GM23338 (cell line): ENCODE data around the gene L3MBTL4. TPM values are rescaled to one million over a fixed set of nuclear protein-coding genes. Genes with fewer than 3 reads are reported as not detected.

ENCODE experiments used
- ATAC-seq: fragments of 200-7000 bp; cut with Tn5 transposase; 3 replicates; pipeline ENCODE4 v1.9.1; 2020
- DNase-seq: peaks from one replicate; pipeline ENCODE4 v3.0.0-alpha.2; 2015; ENCODE audit warnings: low spot score
- H2AFZ ChIP-seq: fragments of 200-600 bp; sonication (generic); 2 replicates; pipeline ENCODE4 v1.8.0; 2016; ENCODE audit warnings: antibody characterized with exemption, mild to moderate bottlenecking, moderate library complexity
- H3F3A ChIP-seq: fragments of 200-600 bp; sonication (generic); replicated peaks from 2 replicates; pipeline ENCODE4 v1.8.0; 2017; ENCODE audit warnings: antibody characterized with exemption, mixed run types, low read depth
- H3K27ac ChIP-seq: fragments of 200-600 bp; sonication (generic); 2 replicates; pipeline ENCODE4 v1.6.1; 2016; ENCODE audit warnings: low read depth
- H3K27me3 ChIP-seq: fragments of 200-600 bp; sonication (generic); 2 replicates; pipeline ENCODE4 v1.8.0; 2016; ENCODE audit warnings: mild to moderate bottlenecking, mixed run types, moderate library complexity; ENCODE audit not compliant: insufficient read depth
- H3K36me3 ChIP-seq: fragments of 200-600 bp; sonication (generic); 2 replicates; pipeline ENCODE4 v1.8.0; 2016; ENCODE audit warnings: mild to moderate bottlenecking; ENCODE audit not compliant: insufficient read depth
- H3K4me1 ChIP-seq: fragments of 200-600 bp; sonication (generic); 2 replicates; pipeline ENCODE4 v1.8.0; 2016; ENCODE audit warnings: mild to moderate bottlenecking, moderate library complexity; ENCODE audit not compliant: insufficient read depth
- H3K4me2 ChIP-seq: fragments of 200-600 bp; sonication (generic); 2 replicates; pipeline ENCODE4 v1.7.1; 2017; ENCODE audit warnings: mixed run types
- H3K4me3 ChIP-seq: fragments of 200-600 bp; sonication (generic); 2 replicates; pipeline ENCODE4 v1.6.1; 2016; ENCODE audit warnings: mixed run types
- H3K79me2 ChIP-seq: fragments of 200-600 bp; sonication (generic); replicated peaks from 2 replicates; pipeline ENCODE4 v1.8.0; 2017; ENCODE audit warnings: mild to moderate bottlenecking; ENCODE audit not compliant: insufficient read depth
- H3K9me2 ChIP-seq: fragments of 200-600 bp; sonication (generic); 2 replicates; pipeline ENCODE4 v1.8.0; 2017; ENCODE audit not compliant: insufficient read depth
- H4K20me1 ChIP-seq: fragments of 200-600 bp; sonication (generic); replicated peaks from 2 replicates; pipeline ENCODE4 v1.8.0; 2017; ENCODE audit warnings: mild to moderate bottlenecking; ENCODE audit not compliant: insufficient read depth
- H3K27ac Mint-ChIP-seq: 2 replicates; pipeline ENCODE4 v1.8.0; 2020; ENCODE audit warnings: inconsistent platforms, mild to moderate bottlenecking, moderate library complexity, mixed read lengths
- H3K27me3 Mint-ChIP-seq: 3 replicates; pipeline ENCODE4 v1.8.0; 2022; ENCODE audit warnings: low read depth, mild to moderate bottlenecking, moderate library complexity, mixed read lengths, inconsistent platforms; ENCODE audit not compliant: insufficient read depth, poor library complexity
- H3K36me3 Mint-ChIP-seq: 3 replicates; pipeline ENCODE4 v1.8.0; 2021; ENCODE audit warnings: low read depth, mild to moderate bottlenecking, inconsistent platforms, moderate library complexity, mixed read lengths
- H3K4me1 Mint-ChIP-seq: 3 replicates; pipeline ENCODE4 v1.8.0; 2020; ENCODE audit warnings: mild to moderate bottlenecking, inconsistent platforms, mixed read lengths
- H3K4me3 Mint-ChIP-seq: 3 replicates; pipeline ENCODE4 v1.8.0; 2021; ENCODE audit warnings: moderate library complexity, mild to moderate bottlenecking, inconsistent platforms, mixed read lengths
- H3K9me3 Mint-ChIP-seq: 3 replicates; pipeline ENCODE4 v1.8.0; 2020; ENCODE audit warnings: moderate library complexity, mild to moderate bottlenecking, inconsistent platforms, mixed read lengths
- CREB1 ChIP-seq: fragments of 250-450 bp; sonication (Bioruptor Pico); IDR thresholded peaks from 2 replicates; pipeline ENCODE4 v1.5.0; 2020; ENCODE audit warnings: low read depth, mild to moderate bottlenecking, moderate library complexity
- CTCF ChIP-seq, 2 experiments: fragments of 200-600 bp in 1 of 2; sonication (generic) in 1 of 2; conservative IDR thresholded peaks; 2 replicates each; pipeline versions ENCODE4 v1.5.1 to v1.6.1; 2016 to 2017; ENCODE audit warnings: antibody characterized with exemption in 2 of 2, low read depth in 2 of 2, mild to moderate bottlenecking in 2 of 2, moderate library complexity in 1 of 2
- EZH2 ChIP-seq: fragments of 200-600 bp; sonication (generic); IDR thresholded peaks from one replicate; pipeline ENCODE4 v1.8.0; 2017; ENCODE audit warnings: antibody characterized with exemption, mild to moderate bottlenecking, low read depth; ENCODE audit not compliant: unreplicated experiment
- EZH2phosphoT487 ChIP-seq: fragments of 200-600 bp; sonication (generic); IDR thresholded peaks from one replicate; pipeline ENCODE4 v1.8.1; 2018; ENCODE audit warnings: antibody characterized with exemption; ENCODE audit not compliant: unreplicated experiment
- JUNB ChIP-seq: IDR thresholded peaks from one replicate; pipeline ENCODE4 v1.6.1; 2016; ENCODE audit warnings: antibody characterized with exemption; ENCODE audit not compliant: unreplicated experiment
- NANOG ChIP-seq: IDR thresholded peaks from 2 replicates; pipeline ENCODE4 v1.6.1; 2016; ENCODE audit warnings: antibody characterized with exemption, borderline replicate concordance
- POLR2AphosphoS5 ChIP-seq: IDR thresholded peaks from 2 replicates; pipeline ENCODE4 v1.6.1; 2016; ENCODE audit warnings: antibody characterized with exemption, low read depth
- REST ChIP-seq: IDR thresholded peaks from one replicate; pipeline ENCODE4 v1.6.1; 2018; ENCODE audit warnings: antibody characterized with exemption; ENCODE audit not compliant: unreplicated experiment
- STAT1 ChIP-seq: IDR thresholded peaks from one replicate; pipeline ENCODE4 v1.6.1; 2016; ENCODE audit warnings: antibody characterized with exemption; ENCODE audit not compliant: unreplicated experiment
- ZNF114 ChIP-seq: fragments of 250-450 bp; sonication (Bioruptor Pico); IDR thresholded peaks from 2 replicates; pipeline ENCODE4 v1.5.0; 2020; ENCODE audit warnings: mild to moderate bottlenecking, moderate library complexity
- ZNF331 ChIP-seq: fragments of 250-450 bp; sonication (Bioruptor Pico); IDR thresholded peaks from 2 replicates; pipeline ENCODE4 v1.5.0; 2020; ENCODE audit warnings: low read depth, mild to moderate bottlenecking, moderate library complexity
- polyA plus RNA-seq: library from polyadenylated mRNA; unstranded; fragments of >200 nt; fragmentation: Nextera tagmentation; extraction: Ambion mirVana; gene quantifications from 2 replicates; pipeline ENCODE4 v1.2.1, GENCODE V29; 2016
- total RNA-seq: library from RNA; depleted of rRNA; stranded (reverse); fragments of >200 nt; shearing (Covaris generic); gene quantifications from 2 replicates; pipeline ENCODE4 v1.2.3, GENCODE V29; 2014
- TF ChIP-seq, protein P1 (sequence below): IDR thresholded peaks from 2 replicates; pipeline ENCODE4 v1.6.1; 2016; ENCODE audit warnings: antibody characterized with exemption

L3MBTL4 gene
- total and polyA plus RNA-seq, 2 experiments from 2014 or later = 0.48 to 2.8 TPM

DNA sequence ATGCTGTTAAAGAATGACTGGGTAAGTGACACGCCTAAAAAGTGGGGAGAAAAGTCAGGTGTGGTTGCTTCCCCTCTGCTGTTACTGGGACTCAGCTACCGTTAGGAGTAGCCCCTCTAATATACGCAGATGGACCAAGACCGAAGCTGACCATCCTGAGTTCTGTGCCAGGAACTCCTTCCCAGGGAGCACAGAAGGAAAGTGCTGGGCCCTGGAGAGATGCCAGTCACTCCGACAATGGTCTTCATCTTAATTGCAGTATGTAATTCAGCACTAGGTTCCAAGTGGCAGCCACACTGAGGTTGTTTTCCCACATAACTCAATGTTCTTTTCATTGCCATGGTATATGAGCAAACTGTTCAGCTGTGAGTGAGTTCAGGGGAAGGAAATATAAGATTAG lies 499.8 kb downstream of the L3MBTL4 start (continued):
- TF ChIP-seq CTCF (conservative IDR thresholded peaks at IDR 0.05; ENCODE audit: low read depth in 2 of 2) = no peak

- no peaks in the 10 kb centered on the region for H4K20me1 ChIP-seq
- no peaks in the 10 kb centered on the region for H3K9me2 ChIP-seq
- Mint-ChIP-seq H3K36me3 (peaks cover 8% of the 10 kb centered on the region; the same call in 2 of the 3 replicates), H3K4me1 (peaks cover 33% of the 10 kb centered on the region), H3K27me3 (no peaks in the 10 kb centered on the region), H3K27ac (no peak overlapping the region), H3K4me3 (no peak overlapping the region), H3K9me3 (no peaks in the 10 kb centered on the region)
- DNase-seq (no peak), ATAC-seq (no peak)
- H2AFZ ChIP-seq = no peak overlapping the region
- H3K79me2 ChIP-seq = no peaks in the 10 kb centered on the region
- no peaks in the 10 kb centered on the region for H3F3A ChIP-seq
- no peak overlapping the region for H3K4me2 ChIP-seq
- no peak overlapping the region for H3K27ac ChIP-seq
- H3K36me3 ChIP-seq = no peaks in the 10 kb centered on the region
- no peaks in the 10 kb centered on the region for H3K27me3 ChIP-seq
- H3K4me3 ChIP-seq = no peak overlapping the region
- peaks cover 15% of the 10 kb centered on the region; the same call in 1 of the 2 replicates for H3K4me1 ChIP-seq
- TF ChIP-seq EZH2 = no peak
- no peak for TF ChIP-seq CREB1 (CRISPR knock-in tag)
- TF ChIP-seq POLR2AphosphoS5 = no peak
- no peak for TF ChIP-seq STAT1
- TF ChIP-seq CTCF (conservative IDR thresholded peaks at IDR 0.05; ENCODE audit: low read depth in 2 of 2) = no peak
- no peak for TF ChIP-seq JUNB
- TF ChIP-seq ZNF114 (CRISPR knock-in tag) = no peak
- TF ChIP-seq ZNF331 (CRISPR knock-in tag) = no peak
- TF ChIP-seq, protein P1, sequence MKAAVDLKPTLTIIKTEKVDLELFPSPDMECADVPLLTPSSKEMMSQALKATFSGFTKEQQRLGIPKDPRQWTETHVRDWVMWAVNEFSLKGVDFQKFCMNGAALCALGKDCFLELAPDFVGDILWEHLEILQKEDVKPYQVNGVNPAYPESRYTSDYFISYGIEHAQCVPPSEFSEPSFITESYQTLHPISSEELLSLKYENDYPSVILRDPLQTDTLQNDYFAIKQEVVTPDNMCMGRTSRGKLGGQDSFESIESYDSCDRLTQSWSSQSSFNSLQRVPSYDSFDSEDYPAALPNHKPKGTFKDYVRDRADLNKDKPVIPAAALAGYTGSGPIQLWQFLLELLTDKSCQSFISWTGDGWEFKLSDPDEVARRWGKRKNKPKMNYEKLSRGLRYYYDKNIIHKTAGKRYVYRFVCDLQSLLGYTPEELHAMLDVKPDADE = no peak
- no peak for TF ChIP-seq REST
- no peak for TF ChIP-seq EZH2phosphoT487
- no peak for TF ChIP-seq NANOG
Measured at GRCh38 chr18:5914016-5914415, 500.7 kb downstream of the L3MBTL4 start.
